IMR-90 (cell line): ENCODE results near the gene PDZD8. TPM values are rescaled to one million over a fixed set of nuclear protein-coding genes. Genes with fewer than 3 reads are reported as not detected.

Experiments used
- ATAC-seq: fragments of 200-7000 bp; cut with Tn5 transposase; 2 replicates; pipeline ENCODE4 v1.9.1; 2020; ENCODE audit warnings: low read depth, mild to moderate bottlenecking, moderate library complexity
- BruUV-seq: library from RNA; stranded (reverse); fragments of 400-500 nt; replicated peaks from 2 replicates; lab custom pipeline; 2021; lab: Mats Ljungman, UMichigan
- CTCF ChIA-PET: fragments of 300-600 bp; formaldehyde crosslinking; extraction: SDS; loops from one replicate; lab custom pipeline; 2021; ENCODE audit warnings: antibody characterized with exemption; lab: Yijun Ruan, JAX
- POLR2A ChIA-PET: fragments of 300-600 bp; sonication (Branson Sonifier 250); formaldehyde crosslinking; loops from one replicate; lab custom pipeline; 2022; ENCODE audit warnings: antibody characterized with exemption; ENCODE audit not compliant: unreplicated experiment; lab: Charles Lee
- DNase-seq: peaks from one replicate; pipeline ENCODE4 v3.0.0; 2013
- H2AFZ ChIP-seq: replicated peaks from 2 replicates; pipeline ENCODE3; 2013; ENCODE audit warnings: low read length, mild to moderate bottlenecking; ENCODE audit not compliant: poor library complexity
- H2AK5ac ChIP-seq: 2 replicates; pipeline ENCODE4 v1.6.1; 2013; ENCODE audit warnings: low read depth, low read length, inconsistent platforms
- H2AK9ac ChIP-seq: replicated peaks from 2 replicates; pipeline ENCODE3; 2013; ENCODE audit warnings: mild to moderate bottlenecking, low read depth, low read length, moderate library complexity; ENCODE audit not compliant: poor library complexity
- H2BK120ac ChIP-seq: 2 replicates; pipeline ENCODE4 v1.6.1; 2013; ENCODE audit warnings: low read depth, low read length, inconsistent platforms
- H2BK15ac ChIP-seq: 3 replicates; pipeline ENCODE4 v1.6.1; 2013; ENCODE audit warnings: low read depth, low read length, inconsistent platforms
- H2BK20ac ChIP-seq: 2 replicates; pipeline ENCODE4 v1.6.1; 2013; ENCODE audit warnings: low read depth, mild to moderate bottlenecking, inconsistent platforms, low read length, moderate library complexity
- H2BK5ac ChIP-seq: 2 replicates; pipeline ENCODE4 v1.6.1; 2013; ENCODE audit warnings: mild to moderate bottlenecking, low read depth, low read length, inconsistent platforms; ENCODE audit not compliant: poor library complexity, severe bottlenecking
- H3K14ac ChIP-seq: replicated peaks from 2 replicates; pipeline ENCODE4 v1.6.1; 2013; ENCODE audit warnings: low read depth, low read length, inconsistent platforms
- H3K18ac ChIP-seq: 2 replicates; pipeline ENCODE4 v1.6.1; 2013; ENCODE audit warnings: low read depth, low read length, control low read depth
- H3K23ac ChIP-seq: 2 replicates; pipeline ENCODE4 v1.6.1; 2013; ENCODE audit warnings: low read depth, low read length, inconsistent platforms
- H3K27ac ChIP-seq: 2 replicates; pipeline ENCODE4 v1.5.1; 2013; ENCODE audit warnings: mild to moderate bottlenecking, control low read depth, low read length; ENCODE audit not compliant: insufficient read depth
- H3K27me3 ChIP-seq: 2 replicates; pipeline ENCODE4 v1.6.1; 2013; ENCODE audit warnings: low read length; ENCODE audit not compliant: control insufficient read depth, insufficient read depth
- H3K36me3 ChIP-seq: 2 replicates; pipeline ENCODE4 v1.6.1; 2013; ENCODE audit warnings: low read length, mixed read lengths; ENCODE audit not compliant: control insufficient read depth, insufficient read depth
- H3K4ac ChIP-seq: 2 replicates; pipeline ENCODE4 v1.6.1; 2013; ENCODE audit warnings: low read depth, low read length, inconsistent platforms
- H3K4me1 ChIP-seq: 2 replicates; pipeline ENCODE4 v1.6.1; 2013; ENCODE audit warnings: low read length, mixed read lengths; ENCODE audit not compliant: control insufficient read depth, insufficient read depth
- H3K4me2 ChIP-seq: 2 replicates; pipeline ENCODE4 v1.6.1; 2013; ENCODE audit warnings: low read depth, mild to moderate bottlenecking, control low read depth, low read length, moderate library complexity
- H3K4me3 ChIP-seq: 2 replicates; pipeline ENCODE4 v1.5.1; 2013; ENCODE audit warnings: low read depth, mild to moderate bottlenecking, control low read depth, low read length, moderate library complexity; ENCODE audit not compliant: insufficient read depth
- H3K56ac ChIP-seq: 2 replicates; pipeline ENCODE4 v1.6.1; 2013; ENCODE audit warnings: low read length, inconsistent platforms; ENCODE audit not compliant: insufficient read depth; ENCODE audit errors: extremely low read depth
- H3K79me1 ChIP-seq, 2 experiments: 2 replicates each; pipeline ENCODE4 v1.6.1; 2013; ENCODE audit warnings: low read length in 2 of 2, inconsistent platforms in 1 of 2, low read depth in 1 of 2
- H3K9ac ChIP-seq: 2 replicates; pipeline ENCODE4 v1.6.1; 2013; ENCODE audit warnings: low read depth, low read length, control low read depth
- H3K9me1 ChIP-seq: 2 replicates; pipeline ENCODE4 v1.6.1; 2013; ENCODE audit warnings: low read length, inconsistent platforms; ENCODE audit not compliant: insufficient read depth
- H3K9me3 ChIP-seq: 2 replicates; pipeline ENCODE4 v1.6.1; 2013; ENCODE audit warnings: low read length; ENCODE audit not compliant: control insufficient read depth, insufficient read depth
- H4K20me1 ChIP-seq: 2 replicates; pipeline ENCODE4 v1.6.1; 2013; ENCODE audit warnings: low read length, inconsistent platforms; ENCODE audit not compliant: insufficient read depth
- H4K5ac ChIP-seq: 2 replicates; pipeline ENCODE4 v1.6.1; 2013; ENCODE audit warnings: mild to moderate bottlenecking, low read depth, low read length, control low read depth
- H4K8ac ChIP-seq, 2 experiments: 2 replicates each; pipeline ENCODE4 v1.6.1; 2013; ENCODE audit warnings: low read depth in 2 of 2, low read length in 2 of 2, control low read depth in 1 of 2, inconsistent platforms in 1 of 2
- H4K91ac ChIP-seq: 2 replicates; pipeline ENCODE4 v1.6.1; 2013; ENCODE audit warnings: low read depth, low read length, inconsistent platforms; ENCODE audit not compliant: insufficient read depth
- CEBPB ChIP-seq: IDR thresholded peaks from 2 replicates; pipeline ENCODE4 v1.6.1; 2012; ENCODE audit warnings: low read depth, low read length, improper control_type of control experiment
- WGBS, 2 experiments: methylation state at CpG; one replicate each; pipeline versions ENCODE4 v1.1.5 to v1.1.7; 2013; ENCODE audit warnings: missing lambda C conversion rate in 2 of 2; ENCODE audit not compliant: insufficient read length in 1 of 2; ENCODE audit errors: extremely low coverage in 2 of 2; 5-methylcytosine and 5-hydroxymethylcytosine counted together
- dilution Hi-C: fragments of 300-500 bp; cut with HindIII; formaldehyde crosslinking; loops from one replicate; pipeline ENCODE4 v1.14.3; 2018; ENCODE audit warnings: low sequenced_read_pairs; ENCODE audit not compliant: unreplicated experiment
- in situ Hi-C: fragments of 300-500 bp; cut with MboI; formaldehyde crosslinking; loops from 3 replicates; pipeline ENCODE4 v1.14.3; 2019; ENCODE audit warnings: low sequenced_read_pairs, inconsistent platforms, mixed read lengths
- intact Hi-C: fragments of 100-400 bp; cut with micrococcal nuclease; formaldehyde crosslinking; loops from 2 replicates; pipeline ENCODE4 v1.10.0; 2022
- polyA plus RNA-seq, 3 experiments: library from polyadenylated mRNA; depleted of rRNA; stranded (reverse); fragments of >200 nt; gene quantifications; 2 replicates each; pipeline ENCODE4 v1.2.3, GENCODE V29; 2012; ENCODE audit warnings: low replicate concordance in 1 of 3
- total RNA-seq: library from RNA; depleted of rRNA; stranded (reverse); fragments of >200 nt; gene quantifications from 2 replicates; pipeline ENCODE4 v1.2.3, GENCODE V29; 2012
- TF ChIP-seq, protein P1 (sequence below): fragments of 150-350 bp; IDR thresholded peaks from 2 replicates; pipeline ENCODE4 v1.6.1; 2017; ENCODE audit warnings: mild to moderate bottlenecking, antibody characterized with exemption, low read length, low read depth

Gene PDZD8
- total and polyA plus RNA-seq, 2 of the 4 experiments (the other 2 are of a cell fraction), result 11.3 to 20.4 TPM

GRCh38 chr10:117421985-117422384 lies 46.7 kb upstream of the PDZD8 start:
- no peak overlapping the region for H2BK20ac ChIP-seq
- POLR2A ChIA-PET, result no interaction called here
- H3K4ac ChIP-seq, result no peak overlapping the region
- H4K91ac ChIP-seq, result no peak overlapping the region
- dilution Hi-C loops (no loop called here), intact Hi-C loops (no loop called here), in situ Hi-C loops (no loop called here)
- H3K4me2 ChIP-seq, result no peak overlapping the region
- H3K9ac ChIP-seq, result no peak overlapping the region
- H3K27ac ChIP-seq, result no peak overlapping the region
- no peak overlapping the region for H2AK5ac ChIP-seq
- no peak overlapping the region for H2AFZ ChIP-seq
- no peaks in the 10 kb centered on the region for H3K36me3 ChIP-seq
- no peak overlapping the region for H2AK9ac ChIP-seq
- TF ChIP-seq CEBPB, result no peak
- TF ChIP-seq, protein P1, sequence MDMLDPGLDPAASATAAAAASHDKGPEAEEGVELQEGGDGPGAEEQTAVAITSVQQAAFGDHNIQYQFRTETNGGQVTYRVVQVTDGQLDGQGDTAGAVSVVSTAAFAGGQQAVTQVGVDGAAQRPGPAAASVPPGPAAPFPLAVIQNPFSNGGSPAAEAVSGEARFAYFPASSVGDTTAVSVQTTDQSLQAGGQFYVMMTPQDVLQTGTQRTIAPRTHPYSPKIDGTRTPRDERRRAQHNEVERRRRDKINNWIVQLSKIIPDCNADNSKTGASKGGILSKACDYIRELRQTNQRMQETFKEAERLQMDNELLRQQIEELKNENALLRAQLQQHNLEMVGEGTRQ, result no peak
- H3K4me3 ChIP-seq, result no peak overlapping the region
- H2BK120ac ChIP-seq, result no peak overlapping the region
- no peak overlapping the region for H2BK15ac ChIP-seq
- no peak overlapping the region for H3K14ac ChIP-seq
- ATAC-seq (no peak), DNase-seq (no peak)
- no peak overlapping the region for H3K56ac ChIP-seq
- no peaks in the 10 kb centered on the region for H3K79me1 ChIP-seq
- CTCF ChIA-PET, result no interaction called here
- H4K20me1 ChIP-seq, result no peaks in the 10 kb centered on the region
- no peaks in the 10 kb centered on the region for H3K9me3 ChIP-seq
- H3K23ac ChIP-seq, result no peak overlapping the region
- no peak overlapping the region for H3K18ac ChIP-seq
- no peak overlapping the region for H2BK5ac ChIP-seq
- no peak overlapping the region for H4K5ac ChIP-seq
- no TSS peak for BruUV-seq
- no CpG with 5 or more reads among the region's 5 CpGs for WGBS, 2 experiments
- H4K8ac ChIP-seq, result no peak overlapping the region
- no peaks in the 10 kb centered on the region for H3K4me1 ChIP-seq
- H3K27me3 ChIP-seq, result no peaks in the 10 kb centered on the region
- no peaks in the 10 kb centered on the region for H3K9me1 ChIP-seq
